Measurements from ENCODE around the gene WDR93.

Gene WDR93

GRCh38 chr15:89662893-89663626 lies 27.6 kb upstream of the WDR93 start:
- DNase-seq (ENCODE audit: low read depth in 3 of 3) = no peak

- DNase-seq (ENCODE audit: low read depth in 3 of 3) = no peak
Measured at GRCh38 chr15:89664441-89665350, 25.9 kb upstream of the WDR93 start.

- no peak for DNase-seq (ENCODE audit: low read depth in 3 of 3)
Measured at GRCh38 chr15:89665449-89666181, 25.0 kb upstream of the WDR93 start.

- no peak for DNase-seq (ENCODE audit: low read depth in 3 of 3)
Measured at GRCh38 chr15:89666184-89666857, 24.3 kb upstream of the WDR93 start.

GRCh38 chr15:89666858-89667705 lies 23.5 kb upstream of the WDR93 start:
- no peak for DNase-seq (ENCODE audit: low read depth in 3 of 3)

GRCh38 chr15:89667706-89667960 lies 23.0 kb upstream of the WDR93 start:
- no peak for DNase-seq (ENCODE audit: low read depth in 3 of 3)

GRCh38 chr15:89668171-89668570 lies 22.4 kb upstream of the WDR93 start:
- no peak for DNase-seq (ENCODE audit: low read depth in 3 of 3)

- DNase-seq (ENCODE audit: low read depth in 3 of 3) = no peak
Measured at GRCh38 chr15:89669309-89669865, 21.2 kb upstream of the WDR93 start.

- no peak for DNase-seq (ENCODE audit: low read depth in 3 of 3)
Measured at GRCh38 chr15:89669941-89670340, 20.7 kb upstream of the WDR93 start.

GRCh38 chr15:89670971-89671560 lies 19.5 kb upstream of the WDR93 start:
- DNase-seq (ENCODE audit: low read depth in 3 of 3) = no peak

- DNase-seq (ENCODE audit: low read depth in 3 of 3) = no peak
Measured at GRCh38 chr15:89671687-89672086, 18.9 kb upstream of the WDR93 start.

- DNase-seq (ENCODE audit: low read depth in 3 of 3) = no peak
Measured at GRCh38 chr15:89672221-89673164, 18.1 kb upstream of the WDR93 start.

GRCh38 chr15:89673165-89673512 lies 17.5 kb upstream of the WDR93 start:
- DNase-seq (ENCODE audit: low read depth in 3 of 3) = no peak

- no peak for DNase-seq (ENCODE audit: low read depth in 3 of 3)
Measured at GRCh38 chr15:89674526-89674925, 16.1 kb upstream of the WDR93 start.

GRCh38 chr15:89675606-89676005 lies 15.0 kb upstream of the WDR93 start:
- DNase-seq (ENCODE audit: low read depth in 3 of 3) = no peak

- DNase-seq (ENCODE audit: low read depth in 3 of 3) = no peak
Measured at GRCh38 chr15:89677381-89677780, 13.2 kb upstream of the WDR93 start.

- DNase-seq (ENCODE audit: low read depth in 3 of 3) = no peak
Measured at GRCh38 chr15:89679212-89679611, 11.4 kb upstream of the WDR93 start, which contains the start of gene PLIN1. Gene PLIN1, minus strand, starts transcription at chr15:89679367. Its CDS starts 1,878 bp downstream, at chr15:89677489.

- DNase-seq (ENCODE audit: low read depth in 3 of 3) = no peak
Measured at GRCh38 chr15:89680282-89680873, 10.2 kb upstream of the WDR93 start.

- DNase-seq (ENCODE audit: low read depth in 3 of 3) = no peak
Measured at GRCh38 chr15:89681146-89681545, 9.5 kb upstream of the WDR93 start.
